CD14-positive monocyte (primary cell): ENCODE data around the gene PITPNB. TPM values are rescaled to one million over a fixed set of nuclear protein-coding genes. Genes with fewer than 3 reads are reported as not detected.

Experiments
- DNase-seq, 3 donors: peaks; one replicate each; pipeline ENCODE4 v3.0.0-alpha.2; 2011 to 2022
- H2AFZ ChIP-seq: 2 replicates; pipeline ENCODE4 v1.6.0; 2012; ENCODE audit warnings: mild to moderate bottlenecking, low read depth, low read length, inconsistent platforms; ENCODE audit not compliant: insufficient read depth, poor library complexity, severe bottlenecking
- H3K27ac ChIP-seq, 2 donors: 1 replicate in 1 of 2; 2 replicates in 1 of 2; pipeline ENCODE4 v1.5.1; 2012 to 2013; ENCODE audit warnings: low read length in 2 of 2, control low read depth in 1 of 2, inconsistent platforms in 1 of 2, low read depth in 1 of 2, mild to moderate bottlenecking in 1 of 2
- H3K27me3 ChIP-seq, 2 donors: one replicate each; pipeline versions ENCODE4 v1.6.0 to v1.6.1; 2011 to 2013; ENCODE audit warnings: low read length in 2 of 2; ENCODE audit not compliant: control insufficient read depth in 2 of 2, insufficient read depth in 2 of 2
- H3K36me3 ChIP-seq, 2 donors: replicated peaks in 1 of 2; 1 replicate in 1 of 2; 2 replicates in 1 of 2; pipeline versions ENCODE4 v1.5.1 to v1.6.1; 2012 to 2013; ENCODE audit warnings: low read length in 2 of 2, control low read depth in 1 of 2, inconsistent platforms in 1 of 2, mild to moderate bottlenecking in 1 of 2; ENCODE audit not compliant: insufficient read depth in 2 of 2, control insufficient read depth in 1 of 2
- H3K4me1 ChIP-seq, 2 donors: 1 replicate in 1 of 2; 2 replicates in 1 of 2; pipeline versions ENCODE4 v1.5.1 to v1.6.1; 2012 to 2013; ENCODE audit warnings: low read length in 2 of 2, control low read depth in 1 of 2, inconsistent platforms in 1 of 2, mild to moderate bottlenecking in 1 of 2, moderate library complexity in 1 of 2; ENCODE audit not compliant: insufficient read depth in 2 of 2, control insufficient read depth in 1 of 2
- H3K4me2 ChIP-seq: replicated peaks from 2 replicates; pipeline ENCODE3; 2012; ENCODE audit warnings: low read length, moderate library complexity, mild to moderate bottlenecking; ENCODE audit not compliant: poor library complexity, severe bottlenecking; ENCODE audit errors: extremely low read depth
- H3K4me3 ChIP-seq, 3 experiments: fragments of 200-600 bp in 1 of 3; sonication (generic) in 1 of 3; replicated peaks in 1 of 3; 1 replicate in 2 of 3; 2 replicates in 1 of 3; pipeline ENCODE4 v1.5.1; 2011 to 2013; ENCODE audit warnings: low read length in 3 of 3, mild to moderate bottlenecking in 3 of 3, control low read depth in 2 of 3, low read depth in 2 of 3, inconsistent platforms in 1 of 3, moderate library complexity in 1 of 3
- H3K79me2 ChIP-seq: 2 replicates; pipeline ENCODE4 v1.6.0; 2012; ENCODE audit warnings: mild to moderate bottlenecking, control low read depth, inconsistent platforms, low read length, moderate library complexity; ENCODE audit not compliant: insufficient read depth
- H3K9ac ChIP-seq: 2 replicates; pipeline ENCODE4 v1.6.0; 2017; ENCODE audit warnings: low read length, mild to moderate bottlenecking; ENCODE audit not compliant: insufficient read depth, poor library complexity, severe bottlenecking
- H3K9me3 ChIP-seq, 2 donors: replicated peaks in 1 of 2; 1 replicate in 1 of 2; 2 replicates in 1 of 2; pipeline versions ENCODE4 v1.5.1 to v1.6.1; 2012 to 2013; ENCODE audit warnings: low read length in 2 of 2, control low read depth in 1 of 2; ENCODE audit not compliant: control insufficient read depth in 1 of 2, insufficient read depth in 1 of 2
- H4K20me1 ChIP-seq: 2 replicates; pipeline ENCODE4 v1.6.0; 2012; ENCODE audit warnings: mild to moderate bottlenecking, low read length, control low read depth, moderate library complexity; ENCODE audit not compliant: insufficient read depth
- H3K27ac Mint-ChIP-seq, 7 donors: one replicate each; pipeline ENCODE4 v1.8.0; 2020; ENCODE audit warnings: mild to moderate bottlenecking in 7 of 7, mixed read lengths in 7 of 7, moderate library complexity in 6 of 7, inconsistent platforms in 2 of 7
- H3K27me3 Mint-ChIP-seq, 3 donors: one replicate each; pipeline ENCODE4 v1.8.0; 2021 to 2022; ENCODE audit warnings: low read depth in 3 of 3, mild to moderate bottlenecking in 3 of 3, mixed read lengths in 3 of 3, moderate library complexity in 3 of 3, inconsistent platforms in 1 of 3
- H3K36me3 Mint-ChIP-seq, 2 donors: one replicate each; pipeline ENCODE4 v1.8.0; 2020; ENCODE audit warnings: mixed read lengths in 2 of 2, inconsistent platforms in 1 of 2, mild to moderate bottlenecking in 1 of 2
- H3K4me1 Mint-ChIP-seq: one replicate; pipeline ENCODE4 v1.8.0; 2020; ENCODE audit warnings: mild to moderate bottlenecking, mixed read lengths
- H3K4me3 Mint-ChIP-seq, 2 donors: one replicate each; pipeline ENCODE4 v1.8.0; 2020; ENCODE audit warnings: mild to moderate bottlenecking in 2 of 2, mixed read lengths in 2 of 2, moderate library complexity in 1 of 2
- H3K9me3 Mint-ChIP-seq, 7 donors: one replicate each; pipeline ENCODE4 v1.8.0; 2020 to 2022; ENCODE audit warnings: mixed read lengths in 7 of 7, mild to moderate bottlenecking in 6 of 7, moderate library complexity in 6 of 7, inconsistent platforms in 2 of 7
- WGBS: methylation state at CpG from one replicate; pipeline ENCODE4 v1.1.5; 2013; ENCODE audit warnings: missing lambda C conversion rate; ENCODE audit not compliant: insufficient coverage; 5-methylcytosine and 5-hydroxymethylcytosine counted together
- intact Hi-C, 2 donors: fragments of 100-400 bp; cut with micrococcal nuclease; formaldehyde crosslinking; loops; one replicate each; pipeline versions ENCODE4 v1.15.0 to v1.15.1; 2023
- polyA plus RNA-seq, 3 donors: library from polyadenylated mRNA; depleted of rRNA in 1 of 3; unstranded in 2 of 3; stranded (reverse) in 1 of 3; fragments of 300-500 nt in 2 of 3; fragments of >200 nt in 1 of 3; fragmentation: Illumina TruSeq in 2 of 3; gene quantifications; 1 replicate in 2 of 3; 2 replicates in 1 of 3; pipeline ENCODE4 v1.2.3, GENCODE V29; 2012 to 2021
- TF ChIP-seq, protein P1 (sequence below): fragments of 200-600 bp; IDR thresholded peaks from one replicate; pipeline ENCODE4 v1.8.0; 2022; ENCODE audit warnings: antibody characterized with exemption, mild to moderate bottlenecking

Gene PITPNB
- polyA plus RNA-seq, 3 donors = 19.2 to 29.1 (median 25.2) TPM

GRCh38 chr22:27814993-27815392, 104.1 kb downstream of the PITPNB start:
- intact Hi-C loops = loop anchor here in 1 of 2 donors (10.0 kb wide), 1 partner anchor 1050 kb away; no protein-coding TSS in a partner anchor
- H4K20me1 ChIP-seq = no peaks in the 10 kb centered on the region
- H3K27me3 ChIP-seq = no peaks in the 10 kb centered on the region
- H3K4me1 ChIP-seq = no peaks in the 10 kb centered on the region
- Mint-ChIP-seq H3K27ac (no peak overlapping the region), H3K9me3 (peaks cover 0 to 2% (median 0%) of the 10 kb centered on the region in 7 donors), H3K27me3 (peaks cover 1 to 9% (median 2%) of the 10 kb centered on the region in 3 donors), H3K36me3 (no peaks in the 10 kb centered on the region), H3K4me1 (no peaks in the 10 kb centered on the region), H3K4me3 (no peak overlapping the region)
- H3K9ac ChIP-seq = no peak overlapping the region
- no peak overlapping the region for H3K27ac ChIP-seq
- H2AFZ ChIP-seq = no peak overlapping the region
- no peaks in the 10 kb centered on the region for H3K9me3 ChIP-seq
- H3K79me2 ChIP-seq = no peaks in the 10 kb centered on the region
- TF ChIP-seq, protein P1, sequence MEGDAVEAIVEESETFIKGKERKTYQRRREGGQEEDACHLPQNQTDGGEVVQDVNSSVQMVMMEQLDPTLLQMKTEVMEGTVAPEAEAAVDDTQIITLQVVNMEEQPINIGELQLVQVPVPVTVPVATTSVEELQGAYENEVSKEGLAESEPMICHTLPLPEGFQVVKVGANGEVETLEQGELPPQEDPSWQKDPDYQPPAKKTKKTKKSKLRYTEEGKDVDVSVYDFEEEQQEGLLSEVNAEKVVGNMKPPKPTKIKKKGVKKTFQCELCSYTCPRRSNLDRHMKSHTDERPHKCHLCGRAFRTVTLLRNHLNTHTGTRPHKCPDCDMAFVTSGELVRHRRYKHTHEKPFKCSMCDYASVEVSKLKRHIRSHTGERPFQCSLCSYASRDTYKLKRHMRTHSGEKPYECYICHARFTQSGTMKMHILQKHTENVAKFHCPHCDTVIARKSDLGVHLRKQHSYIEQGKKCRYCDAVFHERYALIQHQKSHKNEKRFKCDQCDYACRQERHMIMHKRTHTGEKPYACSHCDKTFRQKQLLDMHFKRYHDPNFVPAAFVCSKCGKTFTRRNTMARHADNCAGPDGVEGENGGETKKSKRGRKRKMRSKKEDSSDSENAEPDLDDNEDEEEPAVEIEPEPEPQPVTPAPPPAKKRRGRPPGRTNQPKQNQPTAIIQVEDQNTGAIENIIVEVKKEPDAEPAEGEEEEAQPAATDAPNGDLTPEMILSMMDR = no peak
- H3K4me3 ChIP-seq = no peak overlapping the region
- no peaks in the 10 kb centered on the region for H3K36me3 ChIP-seq
- 82% methylated on average over 5 of the region's 6 CpGs for WGBS
- H3K4me2 ChIP-seq = no peak overlapping the region
- DNase-seq = no peak

DNA sequence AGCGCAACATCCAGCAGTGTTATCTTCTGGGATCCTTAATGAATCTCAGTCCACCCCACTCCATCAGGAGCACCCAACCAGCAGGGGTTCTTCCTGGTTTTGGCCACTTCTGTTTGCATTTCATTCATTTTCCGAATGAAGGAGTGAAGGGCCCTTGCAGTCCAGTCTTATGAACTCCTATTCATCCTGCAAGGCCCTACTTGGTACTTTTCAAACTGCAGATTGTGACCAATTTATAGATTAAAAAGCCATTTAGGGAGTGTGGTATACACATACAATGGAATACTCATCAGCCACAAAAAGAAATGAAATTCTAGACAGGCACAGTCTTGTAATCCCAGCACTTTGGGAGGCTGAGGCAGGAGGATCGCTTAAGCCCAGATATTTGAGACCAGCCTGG, 107.3 kb downstream of the PITPNB start:
- Histone ChIP-seq H3K27ac (no peak overlapping the region), H3K36me3 (no peaks in the 10 kb centered on the region), H3K27me3 (no peaks in the 10 kb centered on the region), H4K20me1 (no peaks in the 10 kb centered on the region), H2AFZ (no peak overlapping the region), H3K9ac (no peak overlapping the region), H3K4me1 (no peaks in the 10 kb centered on the region), H3K9me3 (no peaks in the 10 kb centered on the region), H3K4me3 (no peak overlapping the region), H3K79me2 (no peaks in the 10 kb centered on the region), H3K4me2 (no peak overlapping the region)
- 100% methylated on average over 1 of the region's 3 CpGs for WGBS
- H3K4me3 Mint-ChIP-seq = no peak overlapping the region
- no peaks in the 10 kb centered on the region for H3K36me3 Mint-ChIP-seq
- intact Hi-C loops = loop anchor here in 1 of 2 donors (10.0 kb wide), 1 partner anchor 1047 kb away; no protein-coding TSS in a partner anchor
- H3K27me3 Mint-ChIP-seq = peaks cover 1 to 13% (median 2%) of the 10 kb centered on the region in 3 donors
- no peak for DNase-seq
- H3K27ac Mint-ChIP-seq = no peak overlapping the region
- TF ChIP-seq, protein P1 = no peak
- H3K4me1 Mint-ChIP-seq = no peaks in the 10 kb centered on the region
- H3K9me3 Mint-ChIP-seq = no peaks in the 10 kb centered on the region
